ENCODE results near the gene KLF2. TPM values are rescaled to one million over a fixed set of nuclear protein-coding genes. Genes with fewer than 3 reads are reported as not detected.
A peak's percentile ranks its signal among the peaks of the same experiment; 100 is the strongest.

The KLF2 gene
- total and polyA plus RNA-seq, 2 of the 13 experiments (the other 11 are each of a cell fraction or from before 2014, with no cell fraction given) = not detected

- intact Hi-C loops (cut with micrococcal nuclease; ENCODE audit: unreplicated experiment) = loop anchor here (10.0 kb wide), 1 partner anchor 80 kb away; no protein-coding TSS in a partner anchor
- Histone ChIP-seq H3K27me3 (ENCODE audit: control insufficient read depth in 1 of 2, insufficient read depth in 2 of 2, low read length in 2 of 2) (peaks cover 2 to 15% of the 10 kb centered on the region in 2 experiments; a peak in 3 of 5 replicates), H3K36me3 (replicated peaks in 1 of 2; ENCODE audit: control insufficient read depth in 1 of 2, insufficient read depth in 2 of 2, low read length in 2 of 2) (no peaks in the 10 kb centered on the region), H2AFZ (ENCODE audit: low read length) (no peak overlapping the region), H3K27ac (ENCODE audit: extremely low read length, insufficient read depth, low read length) (no peak overlapping the region), H3K4me2 (ENCODE audit: low read depth, low read length) (peak overlapping the region; percentile 60), H3K9me3 (ENCODE audit: low read length) (no peaks in the 10 kb centered on the region), H3K4me1 (ENCODE audit: insufficient read depth, low read length) (peaks cover 22% of the 10 kb centered on the region), H3K9ac (ENCODE audit: insufficient read depth, low read depth, low read length) (no peak overlapping the region), H3K4me3 (replicated peaks in 1 of 3; ENCODE audit: insufficient read depth in 1 of 3, low read depth in 2 of 3, low read length in 3 of 3) (peak overlapping the region; percentile 49 to 63 (median 50); a peak in 3 of 6 replicates), H3K79me2 (ENCODE audit: insufficient read depth, low read length) (no peaks in the 10 kb centered on the region), H4K20me1 (ENCODE audit: insufficient read depth, low read length) (no peaks in the 10 kb centered on the region)
- no peak for ATAC-seq
- no TSS peak for BruUV-seq (replicated peaks)
- FAIRE-seq = no peak
- in situ Hi-C loops (cut with HindIII; ENCODE audit: extremely low pct_ligation_motif_present, low pct_unique_long_range_greater_than_20kb) = no loop called here
- POLR2A ChIA-PET = no interaction called here
- DNase-seq (ENCODE audit: low spot score) = no peak
- CTCF ChIA-PET (ENCODE audit: low intra/inter-chr PET ratio, low total read pairs) = no interaction called here
- 82% methylated on average over 10 of the region's 52 CpGs for WGBS (ENCODE audit: low lambda C conversion rate)
- no peak for TF ChIP-seq RXRB (CRISPR knock-in tag; IDR thresholded peaks at IDR 0.05; ENCODE audit: borderline replicate concordance)
- TF ChIP-seq DMTF1 (CRISPR knock-in tag; IDR thresholded peaks at IDR 0.05) = no peak
- TF ChIP-seq MAZ (IDR thresholded peaks at IDR 0.05; ENCODE audit: borderline replicate concordance, low read depth, low read length) = no peak
- TF ChIP-seq MAZ (CRISPR knock-in tag; IDR thresholded peaks at IDR 0.05; ENCODE audit: low read depth) = no peak
- TF ChIP-seq ZNF558 (CRISPR knock-in tag; IDR thresholded peaks at IDR 0.05; ENCODE audit: borderline replicate concordance) = no peak
- TF ChIP-seq ZBTB40 (IDR thresholded peaks at IDR 0.05) = no peak
- no peak for TF ChIP-seq ZBTB40 (CRISPR knock-in tag; IDR thresholded peaks at IDR 0.05)
- TF ChIP-seq ZNF326 (CRISPR knock-in tag; IDR thresholded peaks at IDR 0.05; ENCODE audit: borderline replicate concordance) = no peak
- no peak for TF ChIP-seq ZNF510 (CRISPR knock-in tag; IDR thresholded peaks at IDR 0.05; ENCODE audit: low read depth)
- TF ChIP-seq ZNF484 (CRISPR knock-in tag; IDR thresholded peaks at IDR 0.05; ENCODE audit: borderline replicate concordance, low read depth) = no peak
- no peak for TF ChIP-seq ZNF550 (CRISPR knock-in tag; IDR thresholded peaks at IDR 0.05; ENCODE audit: borderline replicate concordance)
- TF ChIP-seq ZFP91 (CRISPR knock-in tag; IDR thresholded peaks at IDR 0.05; ENCODE audit: borderline replicate concordance) = no peak
Measured at GRCh38 chr19:16325161-16325527, 518 bp downstream of the KLF2 start.

All from HepG2 (cell line).